HG02884 (cell line): ENCODE results near the gene RAB29.
A peak's percentile ranks its signal among the peaks of the same experiment; 100 is the strongest.
"Not testable (repeated sequence)": the region's sequence is repeated elsewhere in the genome, so short reads cannot be mapped to it uniquely, and the experiment has no call there.

Source experiments
- ATAC-seq: cut with Tn5 transposase; IDR thresholded peaks from one replicate; pipeline ENCODE4 v1.9.1; 2021; ENCODE audit warnings: mild to moderate bottlenecking, moderate library complexity; ENCODE audit not compliant: unreplicated experiment

Gene RAB29, protein sequence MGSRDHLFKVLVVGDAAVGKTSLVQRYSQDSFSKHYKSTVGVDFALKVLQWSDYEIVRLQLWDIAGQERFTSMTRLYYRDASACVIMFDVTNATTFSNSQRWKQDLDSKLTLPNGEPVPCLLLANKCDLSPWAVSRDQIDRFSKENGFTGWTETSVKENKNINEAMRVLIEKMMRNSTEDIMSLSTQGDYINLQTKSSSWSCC

DNA sequence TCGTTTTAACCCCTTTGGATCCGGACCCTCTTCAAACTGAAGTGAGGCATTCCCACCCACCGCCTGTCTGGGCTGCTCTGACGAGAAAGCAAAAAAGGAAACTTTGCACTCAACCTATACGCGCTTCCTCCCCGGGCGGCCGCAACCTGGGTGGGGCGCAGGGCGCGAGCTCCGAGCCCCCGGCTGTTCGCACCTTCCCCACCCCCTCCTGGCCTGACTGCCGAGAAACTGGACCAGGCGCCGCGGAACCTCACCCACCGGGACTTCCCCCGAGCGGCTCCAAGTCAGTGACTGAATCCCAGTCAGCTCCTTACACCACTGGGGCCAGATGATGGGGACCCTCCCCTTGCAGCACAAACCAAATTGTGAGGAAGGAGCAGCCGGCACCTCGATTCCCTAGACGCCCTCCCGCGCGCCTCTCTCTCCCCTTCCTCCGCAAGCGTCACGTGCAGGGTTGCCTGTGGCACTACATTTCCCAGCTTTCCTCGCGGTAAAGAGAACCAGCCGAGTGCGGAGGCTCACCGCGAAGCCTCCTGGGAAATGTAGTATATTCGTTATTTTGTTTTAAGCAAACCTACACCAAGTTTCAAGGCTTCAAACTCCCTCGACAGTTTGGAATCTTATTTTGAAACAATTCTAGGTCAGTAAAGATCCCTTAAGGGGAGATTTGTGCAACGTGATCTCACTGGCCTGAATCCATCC lies at the start of gene RAB29:
TSS of gene RAB29 (minus strand) at position 468 of the 702 bp plus-strand sequence. CDS start 526 bp downstream, outside the sequence.
- ATAC-seq = peak; percentile 78

DNA sequence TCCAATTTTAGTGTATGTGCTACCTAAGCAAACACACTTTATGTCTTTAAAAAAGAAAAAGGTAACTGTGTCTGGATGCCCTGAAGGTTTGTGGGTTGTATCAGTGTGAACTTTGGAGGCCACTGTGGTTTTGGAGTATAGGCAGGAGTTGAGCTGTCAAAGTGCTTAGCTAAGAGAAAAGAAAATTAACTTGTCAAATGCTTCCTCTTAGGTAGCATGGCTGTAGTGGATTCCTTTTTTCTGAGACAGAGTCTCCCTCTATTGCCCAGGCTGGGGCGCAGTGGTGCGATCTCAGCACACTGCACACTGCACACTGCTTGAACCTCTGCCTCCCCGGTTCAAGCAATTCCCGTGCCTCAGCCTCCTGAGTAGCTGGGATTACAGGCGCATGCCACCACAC lies 48.9 kb upstream of the RAB29 start:
- no peak for ATAC-seq

DNA sequence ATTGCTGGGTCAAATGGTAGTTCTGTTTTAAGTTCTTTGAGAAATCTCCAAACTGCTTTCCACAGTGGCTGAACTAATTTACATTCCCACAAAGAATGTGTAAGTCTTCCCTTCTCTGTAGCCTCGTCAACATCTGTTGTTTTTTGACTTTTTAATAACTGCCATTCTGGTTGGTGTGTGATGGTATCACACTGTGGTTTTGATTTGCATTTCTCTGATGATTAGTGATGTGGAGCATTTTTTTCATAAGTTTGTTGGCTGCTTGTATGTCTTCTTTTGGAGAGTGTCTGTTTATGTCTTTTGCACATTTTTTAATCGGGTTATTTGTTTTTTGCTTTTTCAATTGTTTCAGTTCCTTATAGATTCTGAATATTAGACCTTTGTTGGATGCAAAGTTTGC lies 48.0 kb upstream of the RAB29 start:
- not testable (repeated sequence) for ATAC-seq

DNA sequence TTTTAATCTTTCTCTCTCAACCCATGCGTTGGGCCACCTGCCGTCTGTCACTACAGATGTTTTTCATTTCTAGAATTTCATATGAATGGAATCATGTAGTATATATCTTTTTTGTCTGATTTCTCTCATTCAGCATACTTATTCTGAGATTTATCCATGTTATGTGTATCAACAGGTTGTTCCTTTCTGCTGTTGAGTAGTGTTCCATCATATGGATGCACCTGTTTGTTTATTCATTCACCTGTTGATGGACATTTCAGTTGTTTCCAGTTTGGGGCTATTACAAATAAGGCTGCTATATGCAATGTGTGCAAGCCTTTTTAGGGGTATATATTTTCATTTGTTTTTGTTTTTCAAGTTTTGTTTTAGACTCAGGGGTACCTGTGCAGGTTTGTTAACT lies 47.1 kb upstream of the RAB29 start:
- ATAC-seq = no peak

DNA sequence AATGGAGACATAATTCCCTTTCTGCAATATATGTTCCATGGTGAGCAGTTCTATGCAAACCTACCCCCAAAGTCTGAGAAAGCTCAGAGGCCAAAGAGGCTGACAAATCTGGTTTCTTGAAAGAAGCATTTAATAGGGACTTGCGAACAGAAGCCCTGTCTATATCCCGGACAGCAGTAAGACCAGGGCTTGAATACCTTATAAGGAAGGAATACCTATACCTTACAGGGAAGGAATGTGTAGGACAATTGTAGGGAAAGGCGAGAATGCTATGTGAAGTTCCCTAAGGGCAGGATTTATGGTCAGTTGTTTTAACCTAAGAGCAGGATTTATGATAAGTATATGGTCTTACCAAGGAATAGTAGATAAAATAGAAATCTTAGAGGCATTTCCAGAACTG lies 42.7 kb upstream of the RAB29 start:
- ATAC-seq = no peak

DNA sequence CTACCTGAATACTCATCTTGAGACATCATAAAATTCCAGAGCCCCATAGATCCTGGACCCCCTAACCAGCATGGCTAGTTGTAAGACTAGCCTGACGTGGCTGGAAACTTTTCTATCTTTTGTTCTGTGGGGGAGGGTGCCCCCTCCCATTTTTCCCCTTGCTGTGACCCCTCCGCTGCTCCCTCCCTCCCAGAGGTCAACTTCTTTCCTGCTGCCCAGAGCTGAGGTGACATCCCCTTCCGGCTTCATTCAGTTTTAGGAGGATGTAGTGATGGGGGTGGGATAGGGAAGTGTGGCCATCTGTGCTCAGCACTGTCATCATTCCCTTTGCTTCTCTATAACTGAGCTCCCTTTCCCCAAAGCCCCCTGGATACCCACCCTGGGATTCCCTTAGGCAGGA lies 42.1 kb upstream of the RAB29 start:
- no peak for ATAC-seq

DNA sequence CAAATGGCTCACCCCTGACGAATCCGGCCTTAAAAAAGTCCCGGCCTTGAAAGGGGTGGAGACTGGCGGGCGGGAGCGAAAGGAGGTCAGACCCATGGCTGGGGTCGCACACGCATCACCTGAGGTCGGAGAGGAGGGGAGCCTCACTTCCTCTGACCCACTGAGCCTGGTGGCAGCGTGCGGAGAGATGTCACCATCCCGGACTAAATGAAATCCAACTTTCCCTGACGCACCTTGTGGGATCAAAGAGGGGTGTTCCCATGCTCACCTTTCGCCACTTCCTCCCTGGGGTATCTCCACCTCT lies 38.4 kb upstream of the RAB29 start:
- no peak for ATAC-seq

DNA sequence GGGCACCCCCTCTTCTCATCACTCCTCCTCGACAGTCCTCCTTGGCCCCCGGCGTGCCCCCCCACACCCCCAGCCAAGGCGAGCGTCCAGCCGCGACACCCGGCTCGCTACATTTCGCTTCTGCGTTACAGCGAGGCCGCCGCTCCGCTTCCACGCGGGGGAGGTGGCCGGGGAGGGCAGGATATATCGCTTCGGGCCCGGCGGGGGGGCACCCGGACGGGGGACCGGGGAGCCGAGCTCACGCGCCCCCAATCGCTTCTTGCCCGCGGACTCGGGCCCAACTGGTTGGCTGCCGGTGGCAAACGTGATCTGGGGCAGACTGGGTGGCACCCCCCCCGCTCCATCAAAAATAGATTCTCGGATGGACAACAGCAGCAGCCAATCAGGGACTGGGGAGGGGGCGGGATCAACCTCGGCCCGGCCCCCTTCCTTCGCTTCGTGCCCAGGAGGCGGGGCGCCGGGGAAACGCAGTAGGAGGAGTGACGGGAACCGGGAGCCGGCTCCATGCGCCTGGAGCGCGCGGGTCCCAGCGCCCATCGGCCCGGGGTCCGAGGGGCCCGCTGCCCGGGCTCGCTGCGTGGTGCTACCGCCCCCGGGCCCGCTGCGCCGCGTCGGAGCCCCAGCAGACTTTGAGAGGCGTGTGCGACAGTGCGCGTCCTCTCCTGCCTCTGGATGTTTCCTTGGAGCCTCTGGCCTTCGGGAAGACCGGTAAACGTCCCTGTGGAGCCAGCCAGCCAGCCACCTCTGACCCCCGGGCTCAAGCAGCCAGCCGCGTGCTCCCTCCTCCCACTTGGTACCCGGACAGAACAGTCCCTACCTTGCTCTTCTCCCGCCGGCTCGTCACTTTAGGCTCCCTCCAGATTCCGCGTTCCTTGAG lies 37.8 kb upstream of the RAB29 start, which contains the start of gene SLC41A1:
TSS of gene SLC41A1 (minus strand) at position 321 of the 877 bp plus-strand sequence. CDS start 2,757 bp downstream, outside the sequence.
- peak; percentile 93 for ATAC-seq

DNA sequence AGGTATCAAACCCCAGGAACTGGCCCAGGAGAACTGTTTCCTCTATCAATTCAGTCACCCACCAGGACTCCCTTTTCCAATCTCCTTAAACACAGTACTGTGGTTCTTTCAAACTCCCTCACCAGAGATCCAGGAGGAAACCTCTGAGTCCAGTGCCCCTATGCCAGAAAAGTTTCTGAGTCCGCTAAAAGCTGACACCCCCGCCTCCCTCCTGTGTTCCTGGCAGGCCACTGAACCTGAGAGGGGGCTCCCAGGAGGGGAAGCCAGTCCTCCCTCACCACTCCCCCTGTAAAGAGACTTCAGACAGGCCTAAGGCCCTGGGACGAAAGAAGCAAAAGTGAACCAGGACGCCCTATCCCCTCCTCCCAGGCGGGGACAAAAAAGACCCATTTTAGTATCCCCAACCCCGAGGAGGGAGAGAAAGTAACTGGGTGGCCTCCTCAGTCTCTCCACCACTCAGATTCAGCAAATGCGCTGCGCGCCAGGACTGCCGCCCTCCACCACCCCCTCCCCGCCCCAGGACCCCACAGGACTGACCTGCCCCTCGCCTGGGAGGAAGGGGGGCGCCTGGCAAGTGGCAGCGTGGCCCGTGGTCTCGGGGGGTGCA lies 37.1 kb upstream of the RAB29 start:
- ATAC-seq = no peak

DNA sequence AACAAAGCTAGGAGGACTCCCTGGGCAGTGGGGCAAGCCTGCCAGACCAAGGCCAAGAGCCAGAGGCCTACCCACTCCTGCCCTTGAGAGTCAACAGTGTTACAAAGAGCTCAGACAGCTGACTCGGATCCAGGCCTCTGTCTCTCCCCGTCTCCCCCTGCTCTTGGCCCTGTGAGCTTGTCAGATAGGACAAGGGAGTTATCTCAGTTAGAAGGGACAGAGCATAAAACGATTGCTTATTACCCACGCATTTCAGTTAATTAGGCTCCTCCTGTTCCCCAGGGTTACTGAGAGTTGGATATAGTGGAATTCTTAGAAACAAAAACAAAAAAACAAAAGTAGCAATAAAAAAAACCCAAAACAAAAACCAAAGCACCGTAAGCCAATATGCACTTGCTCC lies 36.4 kb upstream of the RAB29 start:
- no peak for ATAC-seq

DNA sequence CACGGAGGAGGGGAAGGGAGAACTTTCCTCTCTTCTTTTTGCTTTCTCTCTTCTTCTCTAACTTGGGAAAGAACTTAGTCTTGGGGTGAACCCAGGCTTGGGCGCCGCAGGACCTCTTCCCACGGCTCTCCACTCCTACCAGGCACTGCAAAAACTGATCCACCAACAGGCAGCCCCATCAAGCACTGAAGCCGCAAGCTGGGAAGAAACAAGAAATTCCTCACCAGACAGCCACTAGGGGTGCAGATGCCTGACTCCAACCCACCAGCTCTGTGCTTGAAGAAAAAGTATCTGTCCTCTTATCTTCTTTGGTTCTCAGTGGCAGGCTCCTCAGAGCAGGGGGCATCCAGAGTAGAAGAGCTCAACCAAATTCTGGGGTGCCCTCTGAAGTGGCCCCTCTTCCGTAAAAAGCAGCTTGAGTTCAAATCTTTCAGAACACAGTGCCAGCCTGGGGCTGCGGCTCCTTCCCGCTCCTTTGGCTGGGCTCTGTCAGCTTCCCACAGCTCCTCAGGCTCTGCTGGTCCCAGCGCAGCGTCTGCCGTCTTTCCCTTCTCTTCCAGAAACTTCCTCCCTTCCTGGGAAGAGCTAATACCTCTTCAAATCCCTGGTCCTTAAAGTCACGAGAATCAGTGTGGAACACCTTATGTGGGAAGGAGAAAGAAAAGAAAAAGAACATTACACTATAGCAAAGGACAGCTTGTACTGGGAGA lies 35.3 kb upstream of the RAB29 start:
- ATAC-seq = no peak

DNA sequence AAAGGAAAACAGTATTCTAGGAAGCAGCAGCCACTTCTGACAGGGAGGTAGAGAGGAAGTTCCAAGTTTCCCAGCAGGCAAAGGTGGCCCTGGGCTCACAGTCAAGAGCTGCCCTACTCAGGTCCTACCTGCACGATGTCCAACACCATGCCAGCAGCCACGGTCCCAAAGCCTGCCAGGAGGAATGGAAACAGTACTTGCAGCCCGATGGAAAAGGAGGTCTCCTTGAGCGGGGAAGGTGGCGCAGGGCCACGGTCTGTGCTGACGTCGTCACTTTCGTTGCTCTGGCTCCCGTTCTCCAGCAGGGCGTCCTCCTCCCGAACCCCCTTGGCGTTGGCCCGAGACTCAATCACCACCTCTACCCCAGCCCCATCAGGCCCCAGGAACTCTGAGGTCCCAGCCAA lies 34.7 kb upstream of the RAB29 start:
- no peak for ATAC-seq

DNA sequence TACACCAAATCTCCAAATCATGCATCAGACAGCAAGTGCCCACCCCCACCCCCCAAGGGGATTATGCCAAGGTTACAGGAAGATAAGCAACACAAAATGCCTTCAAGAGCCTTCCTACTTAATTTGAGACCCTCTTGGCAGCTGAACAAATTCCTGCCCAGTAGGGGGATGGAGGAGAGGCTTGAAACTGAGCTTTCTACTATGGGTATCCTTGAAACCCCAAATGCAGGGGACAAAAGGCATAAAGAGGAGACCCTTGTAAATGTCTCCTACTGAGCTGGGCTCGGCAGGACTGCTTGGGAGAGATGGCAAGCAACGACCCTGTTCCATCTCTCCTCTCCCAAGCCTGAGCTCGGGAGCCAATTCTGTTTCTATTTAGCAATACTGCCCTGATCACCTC lies 34.2 kb upstream of the RAB29 start:
- no peak for ATAC-seq

DNA sequence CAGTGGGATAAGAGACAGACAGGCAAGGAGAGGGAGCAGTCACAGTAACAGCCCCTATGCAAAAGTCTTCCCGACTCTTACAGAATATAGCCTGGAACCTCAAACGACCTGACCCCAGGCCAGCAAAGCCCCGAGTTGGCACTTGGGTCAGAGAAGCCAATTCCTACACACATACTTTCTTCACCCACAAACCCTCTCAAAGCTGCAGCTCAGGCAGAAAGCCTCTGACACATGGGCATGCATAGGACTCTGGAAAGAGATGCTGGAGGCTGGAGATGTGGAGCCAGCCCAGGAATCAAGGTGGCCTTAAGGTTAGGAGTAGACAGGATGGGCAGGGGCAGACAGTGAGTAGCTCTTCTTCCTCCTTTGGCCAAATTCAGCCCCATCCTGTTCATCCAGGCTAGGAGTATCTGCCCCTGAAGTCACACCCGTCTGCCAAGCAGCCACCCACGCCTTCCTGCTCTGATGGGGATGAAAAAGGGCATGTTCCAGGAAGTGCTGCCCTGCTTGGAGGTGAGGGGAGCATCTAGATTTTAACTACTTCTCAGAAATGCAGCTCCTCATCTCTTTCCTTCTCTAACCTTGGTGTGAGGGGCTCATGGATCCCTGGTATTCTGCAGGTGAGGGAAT lies 29.9 kb upstream of the RAB29 start:
- no peak for ATAC-seq

DNA sequence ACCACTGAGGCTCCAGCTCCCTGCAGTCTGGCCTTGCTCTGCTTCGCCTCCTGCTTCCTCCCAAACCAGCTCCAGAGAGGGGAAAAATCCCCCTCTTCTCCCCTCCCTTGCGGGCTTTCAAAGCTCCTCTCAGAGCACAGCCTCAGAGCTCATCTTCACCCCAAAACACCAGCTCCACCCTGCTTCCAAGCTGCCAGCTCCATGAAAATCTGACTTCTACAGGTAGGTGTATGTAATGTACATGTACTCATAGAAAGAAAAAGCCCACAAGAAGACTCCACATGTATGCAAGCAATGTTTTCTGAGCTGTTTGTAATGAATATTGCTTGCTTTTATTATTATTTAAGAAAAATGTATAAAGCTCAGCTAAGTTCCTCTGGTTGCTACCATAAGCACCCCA lies 29.3 kb upstream of the RAB29 start:
- no peak for ATAC-seq

DNA sequence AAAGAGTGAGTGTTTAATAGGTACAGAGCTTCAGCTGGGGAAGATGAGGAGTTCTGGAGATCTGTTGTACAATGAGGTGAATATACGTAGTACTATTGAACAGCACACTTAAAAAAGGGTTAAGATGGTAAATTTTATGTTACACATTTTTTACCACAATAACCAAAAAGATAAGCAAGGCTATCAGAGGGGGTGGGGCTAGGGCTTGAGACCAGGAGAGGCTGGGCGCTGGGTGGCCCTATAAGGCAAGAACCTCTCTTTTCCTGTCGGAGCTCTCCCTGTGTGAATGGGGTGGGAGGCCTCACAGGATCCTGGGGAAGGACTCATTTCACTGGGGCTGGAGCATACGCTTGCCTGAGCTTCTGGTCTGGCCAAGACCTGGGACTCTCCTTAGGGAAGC lies 28.7 kb upstream of the RAB29 start:
- ATAC-seq = no peak

DNA sequence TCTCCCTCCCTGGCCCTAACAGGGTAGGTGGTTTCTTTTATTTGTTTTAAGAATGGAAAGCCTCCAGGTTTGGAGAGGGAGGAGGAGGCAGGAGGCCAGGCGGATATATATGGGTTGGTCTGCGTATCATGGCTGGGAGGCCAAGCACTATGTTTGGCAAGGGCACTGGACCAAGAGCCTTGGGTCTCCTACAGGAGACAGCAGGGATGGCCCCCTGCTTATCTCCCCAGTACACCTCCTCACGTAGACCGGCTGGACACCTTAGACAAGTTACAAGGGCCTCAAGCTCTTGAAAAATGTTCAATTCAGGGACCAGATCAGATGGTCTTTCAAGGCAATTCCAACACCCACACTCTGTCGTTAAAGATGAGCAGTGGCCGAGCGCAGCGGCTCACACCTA lies 26.8 kb upstream of the RAB29 start:
- no peak for ATAC-seq

DNA sequence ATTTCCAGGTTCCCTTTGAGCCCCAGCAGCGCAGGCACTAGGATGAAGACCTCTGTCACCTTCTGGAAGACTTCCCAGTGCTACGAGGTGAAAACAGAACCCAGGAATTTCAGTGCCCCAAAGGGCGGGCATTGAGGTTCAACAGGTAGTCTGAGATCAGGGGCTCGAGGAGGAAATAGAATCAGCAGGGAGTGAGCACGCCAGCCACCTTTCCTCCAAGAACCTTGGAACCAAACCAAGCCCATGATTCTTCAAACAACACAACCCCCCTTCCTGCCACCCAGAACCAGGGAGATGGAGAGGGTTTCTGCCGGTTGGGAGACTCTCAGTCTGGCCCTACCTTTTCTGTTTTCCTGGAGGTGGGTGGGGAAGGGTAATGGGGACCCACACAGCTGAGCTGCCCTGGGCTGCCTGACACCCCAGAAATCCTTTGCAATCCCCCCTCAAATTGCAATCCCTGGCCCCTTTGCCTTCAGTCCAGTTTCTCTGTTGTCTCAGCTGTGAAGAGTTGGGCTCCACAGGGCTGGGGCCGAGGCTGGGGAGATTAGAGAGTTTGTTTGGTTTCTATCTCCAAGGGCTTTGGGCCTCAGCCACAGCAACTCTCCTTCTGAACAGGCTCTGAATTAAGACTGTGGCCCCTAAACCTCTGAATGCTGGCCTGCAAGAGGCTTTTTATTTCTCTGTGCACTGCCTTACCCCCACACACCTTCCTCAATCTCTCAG lies 25.9 kb upstream of the RAB29 start:
- no peak for ATAC-seq

DNA sequence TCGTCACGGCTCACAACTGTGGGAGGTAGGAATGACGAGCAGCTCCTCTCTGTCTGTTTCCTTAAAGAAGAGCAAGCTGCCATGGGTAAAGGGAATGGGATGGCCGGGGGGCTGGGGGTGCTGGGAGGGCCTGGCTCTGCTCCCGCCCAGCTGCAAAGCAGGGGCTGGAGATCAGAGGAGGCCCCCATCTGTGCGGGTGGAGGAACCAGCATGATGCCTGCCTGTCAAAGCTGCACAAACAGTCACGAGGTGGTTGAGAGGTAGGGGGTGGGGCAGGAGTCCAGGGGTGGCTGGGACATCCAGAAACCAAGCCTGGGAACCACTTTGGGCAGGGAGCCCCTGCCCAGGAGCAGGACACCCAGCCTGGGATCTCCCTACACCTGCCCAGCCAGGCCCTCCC lies 25.1 kb upstream of the RAB29 start:
- no peak for ATAC-seq

DNA sequence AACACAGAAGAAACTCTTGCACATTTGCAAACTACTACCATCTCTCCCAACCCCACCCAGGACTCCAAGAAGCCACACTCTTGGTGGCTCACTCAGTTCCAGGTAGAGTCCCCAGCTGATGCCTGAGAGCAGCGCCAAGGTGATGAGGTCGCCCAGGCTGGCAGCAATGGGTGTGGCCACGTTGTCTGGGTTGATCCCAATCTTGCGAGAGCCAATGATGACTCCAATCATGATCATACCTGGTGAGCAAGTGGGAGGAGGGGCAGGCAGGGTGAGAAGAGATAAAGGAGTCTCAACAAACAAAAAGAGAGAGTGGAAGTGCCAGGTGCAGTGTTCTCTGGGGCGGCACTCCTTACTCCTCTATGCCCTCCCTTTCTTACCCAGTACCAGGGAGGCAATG lies 23.3 kb upstream of the RAB29 start:
- no peak for ATAC-seq
